Neural cell (in vitro differentiated cells): ENCODE data around the gene DCHS1. TPM values are rescaled to one million over a fixed set of nuclear protein-coding genes. Genes with fewer than 3 reads are reported as not detected.

ENCODE experiments used
- H2AFZ ChIP-seq: fragments of 200-600, 300-800 bp; sonication (generic), shearing (Covaris generic); 2 replicates; pipeline ENCODE4 v1.6.0; 2014; ENCODE audit warnings: low read depth, mild to moderate bottlenecking, antibody characterized with exemption, low read length, moderate library complexity
- H3F3A ChIP-seq: fragments of 200-600 bp; shearing (Covaris generic); 2 replicates; pipeline ENCODE4 v1.6.1; 2016; ENCODE audit warnings: mild to moderate bottlenecking, moderate library complexity, mixed read lengths, antibody characterized with exemption, low read length; ENCODE audit not compliant: insufficient read depth, poor library complexity, severe bottlenecking
- H3K27ac ChIP-seq: fragments of 200-600, 300-800 bp; sonication (generic), shearing (Covaris generic); 2 replicates; pipeline ENCODE4 v1.5.1; 2014; ENCODE audit warnings: mild to moderate bottlenecking, low read length, moderate library complexity
- H3K27me3 ChIP-seq: fragments of 300-800, 200-600 bp; sonication (generic), shearing (Covaris generic); 2 replicates; pipeline ENCODE4 v1.6.0; 2014; ENCODE audit warnings: mild to moderate bottlenecking, low read depth, low read length, moderate library complexity; ENCODE audit not compliant: insufficient read depth
- H3K36me3 ChIP-seq: fragments of 300-800, 200-600 bp; sonication (generic), shearing (Covaris generic); 2 replicates; pipeline ENCODE4 v1.5.1; 2014; ENCODE audit warnings: mild to moderate bottlenecking, antibody characterized with exemption, low read length, moderate library complexity; ENCODE audit not compliant: insufficient read depth
- H3K4me2 ChIP-seq: fragments of 300-800, 200-600 bp; sonication (generic), shearing (Covaris generic); 2 replicates; pipeline ENCODE4 v1.6.0; 2014; ENCODE audit warnings: mild to moderate bottlenecking, low read length
- H3K4me3 ChIP-seq: fragments of 300-800, 200-600 bp; sonication (generic), shearing (Covaris generic); 2 replicates; pipeline ENCODE4 v1.5.1; 2014; ENCODE audit warnings: mild to moderate bottlenecking, low read length, moderate library complexity
- H3K79me2 ChIP-seq: fragments of 200-600 bp; shearing (Covaris generic); replicated peaks from 2 replicates; pipeline ENCODE4 v1.6.0; 2014; ENCODE audit warnings: mild to moderate bottlenecking, low read length, moderate library complexity; ENCODE audit not compliant: insufficient read depth
- H3K9ac ChIP-seq: fragments of 300-800, 200-600 bp; sonication (generic), shearing (Covaris generic); 2 replicates; pipeline ENCODE4 v1.6.1; 2016; ENCODE audit warnings: mild to moderate bottlenecking, low read length, mixed read lengths
- H3K9me2 ChIP-seq: fragments of 200-600 bp; shearing (Covaris generic); 2 replicates; pipeline ENCODE4 v1.6.1; 2016; ENCODE audit warnings: mild to moderate bottlenecking, low read length, mixed read lengths; ENCODE audit not compliant: insufficient read depth
- H3K9me3 ChIP-seq: fragments of 200-600, 300-800 bp; sonication (generic), shearing (Covaris generic); 2 replicates; pipeline ENCODE4 v1.6.1; 2016; ENCODE audit warnings: mild to moderate bottlenecking, mixed run types, low read length, moderate library complexity, mixed read lengths
- H4K20me1 ChIP-seq: fragments of 200-600 bp; shearing (Covaris generic); 2 replicates; pipeline ENCODE4 v1.6.1; 2016; ENCODE audit warnings: mild to moderate bottlenecking, mixed run types; ENCODE audit not compliant: insufficient read depth
- EP300 ChIP-seq: fragments of 450-650 bp; conservative IDR thresholded peaks from 2 replicates; pipeline ENCODE4 v1.6.1; 2014; ENCODE audit warnings: antibody characterized with exemption, mild to moderate bottlenecking, moderate library complexity; ENCODE audit not compliant: poor library complexity, severe bottlenecking
- EZH2 ChIP-seq: fragments of 200-600, 300-800 bp; shearing (Covaris generic), sonication (generic); IDR thresholded peaks from 2 replicates; pipeline ENCODE4 v1.6.1; 2014; ENCODE audit warnings: antibody characterized with exemption, low read length, borderline replicate concordance, mild to moderate bottlenecking; ENCODE audit not compliant: insufficient read depth, poor library complexity, severe bottlenecking
- MXI1 ChIP-seq: fragments of 450-650 bp; conservative IDR thresholded peaks from 2 replicates; pipeline ENCODE4 v1.6.1; 2014; ENCODE audit warnings: antibody characterized with exemption, mild to moderate bottlenecking; ENCODE audit not compliant: poor library complexity, severe bottlenecking
- POLR2AphosphoS5 ChIP-seq: IDR thresholded peaks from 2 replicates; pipeline ENCODE4 v1.6.1; 2012
- RAD21 ChIP-seq: fragments of 450-650 bp; conservative IDR thresholded peaks from 2 replicates; pipeline ENCODE4 v1.6.1; 2014; ENCODE audit warnings: antibody characterized with exemption, mild to moderate bottlenecking, moderate library complexity
- SMC3 ChIP-seq: fragments of 450-650 bp; conservative IDR thresholded peaks from 2 replicates; pipeline ENCODE4 v1.6.1; 2014; ENCODE audit warnings: antibody characterized with exemption, mild to moderate bottlenecking, moderate library complexity; ENCODE audit not compliant: poor library complexity
- TAF1 ChIP-seq: IDR thresholded peaks from 2 replicates; pipeline ENCODE4 v1.6.1; 2012; ENCODE audit warnings: low read depth
- polyA plus RNA-seq: library from polyadenylated mRNA; depleted of rRNA; stranded (reverse); fragments of >200 nt; gene quantifications from 2 replicates; pipeline ENCODE4 v1.2.3, GENCODE V29; 2014
- TF ChIP-seq, protein P1 (sequence below): IDR thresholded peaks from 2 replicates; pipeline ENCODE4 v1.6.1; 2012; ENCODE audit warnings: borderline replicate concordance
- TF ChIP-seq, protein P2 (sequence below): fragments of 450-650 bp; IDR thresholded peaks from 2 replicates; pipeline ENCODE4 v1.5.1; 2014; ENCODE audit warnings: antibody characterized with exemption, mild to moderate bottlenecking, moderate library complexity; ENCODE audit not compliant: poor library complexity, severe bottlenecking

Gene DCHS1
- polyA plus RNA-seq, 1 donor from 2014 or later, result 30.1 TPM

- H3K27ac ChIP-seq, result no peak overlapping the region
- H3K36me3 ChIP-seq, result peaks cover 7% of the 10 kb centered on the region
- TF ChIP-seq, protein P1, sequence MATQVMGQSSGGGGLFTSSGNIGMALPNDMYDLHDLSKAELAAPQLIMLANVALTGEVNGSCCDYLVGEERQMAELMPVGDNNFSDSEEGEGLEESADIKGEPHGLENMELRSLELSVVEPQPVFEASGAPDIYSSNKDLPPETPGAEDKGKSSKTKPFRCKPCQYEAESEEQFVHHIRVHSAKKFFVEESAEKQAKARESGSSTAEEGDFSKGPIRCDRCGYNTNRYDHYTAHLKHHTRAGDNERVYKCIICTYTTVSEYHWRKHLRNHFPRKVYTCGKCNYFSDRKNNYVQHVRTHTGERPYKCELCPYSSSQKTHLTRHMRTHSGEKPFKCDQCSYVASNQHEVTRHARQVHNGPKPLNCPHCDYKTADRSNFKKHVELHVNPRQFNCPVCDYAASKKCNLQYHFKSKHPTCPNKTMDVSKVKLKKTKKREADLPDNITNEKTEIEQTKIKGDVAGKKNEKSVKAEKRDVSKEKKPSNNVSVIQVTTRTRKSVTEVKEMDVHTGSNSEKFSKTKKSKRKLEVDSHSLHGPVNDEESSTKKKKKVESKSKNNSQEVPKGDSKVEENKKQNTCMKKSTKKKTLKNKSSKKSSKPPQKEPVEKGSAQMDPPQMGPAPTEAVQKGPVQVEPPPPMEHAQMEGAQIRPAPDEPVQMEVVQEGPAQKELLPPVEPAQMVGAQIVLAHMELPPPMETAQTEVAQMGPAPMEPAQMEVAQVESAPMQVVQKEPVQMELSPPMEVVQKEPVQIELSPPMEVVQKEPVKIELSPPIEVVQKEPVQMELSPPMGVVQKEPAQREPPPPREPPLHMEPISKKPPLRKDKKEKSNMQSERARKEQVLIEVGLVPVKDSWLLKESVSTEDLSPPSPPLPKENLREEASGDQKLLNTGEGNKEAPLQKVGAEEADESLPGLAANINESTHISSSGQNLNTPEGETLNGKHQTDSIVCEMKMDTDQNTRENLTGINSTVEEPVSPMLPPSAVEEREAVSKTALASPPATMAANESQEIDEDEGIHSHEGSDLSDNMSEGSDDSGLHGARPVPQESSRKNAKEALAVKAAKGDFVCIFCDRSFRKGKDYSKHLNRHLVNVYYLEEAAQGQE, result no peak
- TF ChIP-seq MXI1 (no peak), EP300 (no peak), RAD21 (no peak), SMC3 (no peak)
- TF ChIP-seq, protein P2, sequence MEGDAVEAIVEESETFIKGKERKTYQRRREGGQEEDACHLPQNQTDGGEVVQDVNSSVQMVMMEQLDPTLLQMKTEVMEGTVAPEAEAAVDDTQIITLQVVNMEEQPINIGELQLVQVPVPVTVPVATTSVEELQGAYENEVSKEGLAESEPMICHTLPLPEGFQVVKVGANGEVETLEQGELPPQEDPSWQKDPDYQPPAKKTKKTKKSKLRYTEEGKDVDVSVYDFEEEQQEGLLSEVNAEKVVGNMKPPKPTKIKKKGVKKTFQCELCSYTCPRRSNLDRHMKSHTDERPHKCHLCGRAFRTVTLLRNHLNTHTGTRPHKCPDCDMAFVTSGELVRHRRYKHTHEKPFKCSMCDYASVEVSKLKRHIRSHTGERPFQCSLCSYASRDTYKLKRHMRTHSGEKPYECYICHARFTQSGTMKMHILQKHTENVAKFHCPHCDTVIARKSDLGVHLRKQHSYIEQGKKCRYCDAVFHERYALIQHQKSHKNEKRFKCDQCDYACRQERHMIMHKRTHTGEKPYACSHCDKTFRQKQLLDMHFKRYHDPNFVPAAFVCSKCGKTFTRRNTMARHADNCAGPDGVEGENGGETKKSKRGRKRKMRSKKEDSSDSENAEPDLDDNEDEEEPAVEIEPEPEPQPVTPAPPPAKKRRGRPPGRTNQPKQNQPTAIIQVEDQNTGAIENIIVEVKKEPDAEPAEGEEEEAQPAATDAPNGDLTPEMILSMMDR, result no peak
- H3K79me2 ChIP-seq, result no peaks in the 10 kb centered on the region
- no peaks in the 10 kb centered on the region for H3K9me2 ChIP-seq
- no peaks in the 10 kb centered on the region for H3K9me3 ChIP-seq
- H3K4me2 ChIP-seq, result no peak overlapping the region
- no peak overlapping the region for H2AFZ ChIP-seq
- H3F3A ChIP-seq, result no peaks in the 10 kb centered on the region
- H4K20me1 ChIP-seq, result no peaks in the 10 kb centered on the region
- no peaks in the 10 kb centered on the region for H3K27me3 ChIP-seq
- H3K4me3 ChIP-seq, result no peak overlapping the region
- no peak overlapping the region for H3K9ac ChIP-seq
Observed at GRCh38 chr11:6625156-6625831, 30.3 kb downstream of the DCHS1 start.

GRCh38 chr11:6623391-6624363, 31.9 kb downstream of the DCHS1 start:
- TF ChIP-seq EP300 (no peak), TAF1 (no peak), RAD21 (no peak), POLR2AphosphoS5 (no peak), MXI1 (no peak), EZH2 (no peak), SMC3 (no peak)
- TF ChIP-seq, protein P1, result no peak
- TF ChIP-seq, protein P2, result no peak
- H3K4me2 ChIP-seq, result no peak overlapping the region
- no peaks in the 10 kb centered on the region for H3K79me2 ChIP-seq
- no peak overlapping the region for H3K4me3 ChIP-seq
- H3K9me3 ChIP-seq, result no peaks in the 10 kb centered on the region
- H4K20me1 ChIP-seq, result no peaks in the 10 kb centered on the region
- no peaks in the 10 kb centered on the region for H3K9me2 ChIP-seq
- no peak overlapping the region for H2AFZ ChIP-seq
- peaks cover 7% of the 10 kb centered on the region for H3K36me3 ChIP-seq
- H3K9ac ChIP-seq, result no peak overlapping the region
- H3K27me3 ChIP-seq, result no peaks in the 10 kb centered on the region
- no peak overlapping the region for H3K27ac ChIP-seq
- no peaks in the 10 kb centered on the region for H3F3A ChIP-seq
